HL-60 (cell line): Measurements from ENCODE around the gene PDSS2.

ENCODE experiments used
- DNase-seq, 2 experiments: peaks; one replicate each; pipeline ENCODE4 v3.0.0-alpha.2; 2010 to 2020; ENCODE audit warnings: low read depth in 1 of 2, low spot score in 1 of 2
- H3K27ac ChIP-seq: fragments of 250-450 bp; sonication (Bioruptor Pico); replicated peaks from 2 replicates; pipeline ENCODE4 v1.5.1; 2020; ENCODE audit warnings: mild to moderate bottlenecking, moderate library complexity
- H3K27me3 ChIP-seq: fragments of 250-450 bp; sonication (Bioruptor Pico); 2 replicates; pipeline ENCODE4 v1.5.1; 2021; ENCODE audit warnings: mild to moderate bottlenecking, moderate library complexity; ENCODE audit not compliant: insufficient read depth, poor library complexity, severe bottlenecking
- H3K4me3 ChIP-seq: replicated peaks from 2 replicates; pipeline ENCODE4 v1.5.1; 2011; ENCODE audit warnings: mild to moderate bottlenecking, control low read depth, low read length; ENCODE audit not compliant: insufficient read depth
- GABPA ChIP-seq: IDR thresholded peaks from 2 replicates; pipeline ENCODE4 v1.6.1; 2012; ENCODE audit warnings: low read depth
- POLR2AphosphoS5 ChIP-seq: IDR thresholded peaks from 2 replicates; pipeline ENCODE4 v1.6.1; 2012; ENCODE audit warnings: low read depth
- SPI1 ChIP-seq: IDR thresholded peaks from 2 replicates; pipeline ENCODE4 v1.6.1; 2012; ENCODE audit warnings: low read depth, mild to moderate bottlenecking, borderline replicate concordance
- TF ChIP-seq, protein P1 (sequence below): IDR thresholded peaks from 2 replicates; pipeline ENCODE4 v1.6.1; 2012; ENCODE audit warnings: low read depth; ENCODE audit not compliant: insufficient replicate concordance
- TF ChIP-seq, protein P2 (sequence below): IDR thresholded peaks from one replicate; pipeline ENCODE4 v1.5.1; 2011; ENCODE audit warnings: low read length, control low read depth, inconsistent platforms; ENCODE audit not compliant: insufficient read depth

Gene PDSS2

DNA sequence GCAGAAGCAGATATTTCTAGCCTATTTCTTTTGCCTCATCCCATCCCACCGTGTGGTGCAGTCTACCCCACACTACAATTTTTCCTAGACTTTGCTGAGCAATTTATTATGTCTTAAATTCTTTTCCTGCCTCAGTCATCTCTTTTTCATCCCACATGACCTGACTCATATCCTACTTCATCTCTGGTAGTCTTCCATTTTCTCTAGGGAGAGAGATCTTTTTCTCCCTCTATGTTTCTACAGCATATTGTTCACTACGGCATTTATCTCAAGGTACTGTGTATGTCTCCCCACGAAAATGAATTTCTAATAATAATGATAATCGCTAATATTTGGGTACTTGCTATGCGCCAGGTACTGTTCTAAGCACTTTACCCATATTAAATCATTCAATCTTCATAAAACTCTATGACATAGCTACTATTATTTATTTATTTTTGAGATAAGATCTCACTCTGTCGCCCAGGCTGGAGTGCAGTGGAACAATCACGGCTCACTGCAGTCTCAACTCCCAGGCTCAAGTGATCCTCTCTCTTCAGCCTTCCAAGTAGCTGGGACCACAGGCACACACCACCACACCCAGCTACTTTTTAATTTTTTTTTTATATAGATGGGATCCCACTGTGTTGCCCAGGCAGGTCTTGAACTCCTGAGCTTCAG is 15.6 kb downstream of the PDSS2 start:
- Histone ChIP-seq H3K27me3 (no peaks in the 10 kb centered on the region), H3K4me3 (no peak overlapping the region), H3K27ac (no peak overlapping the region)
- no peak for DNase-seq
- TF ChIP-seq, protein P1, sequence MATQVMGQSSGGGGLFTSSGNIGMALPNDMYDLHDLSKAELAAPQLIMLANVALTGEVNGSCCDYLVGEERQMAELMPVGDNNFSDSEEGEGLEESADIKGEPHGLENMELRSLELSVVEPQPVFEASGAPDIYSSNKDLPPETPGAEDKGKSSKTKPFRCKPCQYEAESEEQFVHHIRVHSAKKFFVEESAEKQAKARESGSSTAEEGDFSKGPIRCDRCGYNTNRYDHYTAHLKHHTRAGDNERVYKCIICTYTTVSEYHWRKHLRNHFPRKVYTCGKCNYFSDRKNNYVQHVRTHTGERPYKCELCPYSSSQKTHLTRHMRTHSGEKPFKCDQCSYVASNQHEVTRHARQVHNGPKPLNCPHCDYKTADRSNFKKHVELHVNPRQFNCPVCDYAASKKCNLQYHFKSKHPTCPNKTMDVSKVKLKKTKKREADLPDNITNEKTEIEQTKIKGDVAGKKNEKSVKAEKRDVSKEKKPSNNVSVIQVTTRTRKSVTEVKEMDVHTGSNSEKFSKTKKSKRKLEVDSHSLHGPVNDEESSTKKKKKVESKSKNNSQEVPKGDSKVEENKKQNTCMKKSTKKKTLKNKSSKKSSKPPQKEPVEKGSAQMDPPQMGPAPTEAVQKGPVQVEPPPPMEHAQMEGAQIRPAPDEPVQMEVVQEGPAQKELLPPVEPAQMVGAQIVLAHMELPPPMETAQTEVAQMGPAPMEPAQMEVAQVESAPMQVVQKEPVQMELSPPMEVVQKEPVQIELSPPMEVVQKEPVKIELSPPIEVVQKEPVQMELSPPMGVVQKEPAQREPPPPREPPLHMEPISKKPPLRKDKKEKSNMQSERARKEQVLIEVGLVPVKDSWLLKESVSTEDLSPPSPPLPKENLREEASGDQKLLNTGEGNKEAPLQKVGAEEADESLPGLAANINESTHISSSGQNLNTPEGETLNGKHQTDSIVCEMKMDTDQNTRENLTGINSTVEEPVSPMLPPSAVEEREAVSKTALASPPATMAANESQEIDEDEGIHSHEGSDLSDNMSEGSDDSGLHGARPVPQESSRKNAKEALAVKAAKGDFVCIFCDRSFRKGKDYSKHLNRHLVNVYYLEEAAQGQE: no peak
- TF ChIP-seq, protein P2, sequence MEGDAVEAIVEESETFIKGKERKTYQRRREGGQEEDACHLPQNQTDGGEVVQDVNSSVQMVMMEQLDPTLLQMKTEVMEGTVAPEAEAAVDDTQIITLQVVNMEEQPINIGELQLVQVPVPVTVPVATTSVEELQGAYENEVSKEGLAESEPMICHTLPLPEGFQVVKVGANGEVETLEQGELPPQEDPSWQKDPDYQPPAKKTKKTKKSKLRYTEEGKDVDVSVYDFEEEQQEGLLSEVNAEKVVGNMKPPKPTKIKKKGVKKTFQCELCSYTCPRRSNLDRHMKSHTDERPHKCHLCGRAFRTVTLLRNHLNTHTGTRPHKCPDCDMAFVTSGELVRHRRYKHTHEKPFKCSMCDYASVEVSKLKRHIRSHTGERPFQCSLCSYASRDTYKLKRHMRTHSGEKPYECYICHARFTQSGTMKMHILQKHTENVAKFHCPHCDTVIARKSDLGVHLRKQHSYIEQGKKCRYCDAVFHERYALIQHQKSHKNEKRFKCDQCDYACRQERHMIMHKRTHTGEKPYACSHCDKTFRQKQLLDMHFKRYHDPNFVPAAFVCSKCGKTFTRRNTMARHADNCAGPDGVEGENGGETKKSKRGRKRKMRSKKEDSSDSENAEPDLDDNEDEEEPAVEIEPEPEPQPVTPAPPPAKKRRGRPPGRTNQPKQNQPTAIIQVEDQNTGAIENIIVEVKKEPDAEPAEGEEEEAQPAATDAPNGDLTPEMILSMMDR: no peak
- TF ChIP-seq GABPA (no peak), SPI1 (no peak), POLR2AphosphoS5 (no peak)

DNA sequence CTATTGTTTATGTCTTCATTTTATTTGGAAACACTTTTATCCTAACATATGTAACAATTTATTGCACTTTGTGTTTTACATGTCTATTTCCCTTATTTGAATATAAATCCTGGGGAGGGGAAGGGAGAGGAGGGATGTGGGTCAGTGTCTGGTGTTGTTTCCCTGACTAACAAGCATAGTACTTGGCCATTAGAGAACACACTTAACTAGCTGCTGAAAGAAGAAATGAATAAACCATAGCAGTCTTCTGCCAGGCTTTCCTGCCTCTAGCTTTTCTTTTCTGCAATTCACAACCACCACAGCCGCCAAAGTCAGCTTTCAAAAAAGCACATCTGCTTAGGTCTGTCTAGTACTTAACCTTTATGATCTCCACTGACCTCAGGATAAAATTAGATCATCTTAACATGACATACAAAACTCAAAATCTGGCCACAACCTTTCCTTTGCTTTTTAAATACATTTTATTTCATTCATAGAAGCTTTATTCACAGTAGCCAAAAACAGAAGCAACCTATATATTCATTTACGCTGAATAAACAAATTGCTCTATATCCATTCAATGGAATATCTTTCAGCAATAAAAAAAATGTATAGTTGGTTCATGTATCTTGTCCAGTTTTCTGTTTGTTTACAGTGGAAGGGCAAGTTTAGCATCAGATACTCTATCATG is 16.3 kb downstream of the PDSS2 start:
- DNase-seq: no peak
- no peak overlapping the region for H3K4me3 ChIP-seq
- no peak overlapping the region for H3K27ac ChIP-seq
- TF ChIP-seq GABPA (no peak), SPI1 (no peak), POLR2AphosphoS5 (no peak)
- TF ChIP-seq, protein P1: no peak
- TF ChIP-seq, protein P2: no peak
- H3K27me3 ChIP-seq: no peaks in the 10 kb centered on the region

DNA sequence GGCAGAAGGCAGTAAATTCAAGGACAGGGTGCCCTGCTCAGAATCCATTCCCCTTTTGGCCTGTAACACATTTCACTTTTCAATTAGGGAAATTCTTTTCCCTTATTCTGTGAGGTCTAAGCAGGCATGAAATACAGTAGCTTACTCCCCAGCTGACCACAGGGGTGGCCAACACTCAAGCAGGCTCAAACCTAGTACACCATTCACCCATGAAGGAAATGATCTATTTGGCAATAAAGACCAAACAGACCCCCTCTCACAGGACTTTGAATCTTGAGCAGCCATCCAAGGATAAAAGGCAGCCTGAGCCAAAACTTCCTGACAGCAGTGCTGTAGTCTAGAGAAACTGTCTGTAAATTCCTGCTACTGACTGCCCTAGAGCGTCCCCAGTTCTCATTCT is 17.7 kb downstream of the PDSS2 start:
- H3K4me3 ChIP-seq: no peak overlapping the region
- no peaks in the 10 kb centered on the region for H3K27me3 ChIP-seq
- DNase-seq: no peak
- no peak overlapping the region for H3K27ac ChIP-seq
- TF ChIP-seq, protein P1: no peak
- TF ChIP-seq GABPA (no peak), POLR2AphosphoS5 (no peak), SPI1 (no peak)
- TF ChIP-seq, protein P2: no peak
